ENCODE results near the gene ZEB1. TPM values are rescaled to one million over a fixed set of nuclear protein-coding genes. Genes with fewer than 3 reads are reported as not detected.

The ZEB1 gene
- total and polyA plus RNA-seq, 2 of the 8 experiments (the other 6 are each of a cell fraction or from before 2014, with no cell fraction given), result 0.08 to 0.15 TPM

DNA sequence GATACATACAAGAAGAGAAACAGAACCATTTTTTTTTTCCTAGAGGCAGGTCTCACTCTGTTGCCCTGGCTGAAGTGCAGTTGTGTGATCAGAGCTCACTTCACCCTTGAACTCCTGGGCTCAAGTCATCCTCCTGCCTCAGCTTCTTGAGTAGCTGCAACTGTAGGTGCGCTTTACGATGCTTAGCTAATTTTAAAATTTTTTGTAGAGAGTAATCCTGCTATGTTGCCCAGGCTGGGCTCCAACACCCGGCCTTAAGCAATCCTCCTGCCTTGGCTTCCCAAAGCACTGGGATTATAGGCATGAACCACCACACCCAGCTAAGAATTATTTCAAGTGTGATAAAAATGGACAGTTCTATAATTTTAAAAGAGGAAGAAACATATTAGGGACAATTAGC lies 5.6 kb upstream of the ZEB1 start (continued):
- TF ChIP-seq, protein P1, sequence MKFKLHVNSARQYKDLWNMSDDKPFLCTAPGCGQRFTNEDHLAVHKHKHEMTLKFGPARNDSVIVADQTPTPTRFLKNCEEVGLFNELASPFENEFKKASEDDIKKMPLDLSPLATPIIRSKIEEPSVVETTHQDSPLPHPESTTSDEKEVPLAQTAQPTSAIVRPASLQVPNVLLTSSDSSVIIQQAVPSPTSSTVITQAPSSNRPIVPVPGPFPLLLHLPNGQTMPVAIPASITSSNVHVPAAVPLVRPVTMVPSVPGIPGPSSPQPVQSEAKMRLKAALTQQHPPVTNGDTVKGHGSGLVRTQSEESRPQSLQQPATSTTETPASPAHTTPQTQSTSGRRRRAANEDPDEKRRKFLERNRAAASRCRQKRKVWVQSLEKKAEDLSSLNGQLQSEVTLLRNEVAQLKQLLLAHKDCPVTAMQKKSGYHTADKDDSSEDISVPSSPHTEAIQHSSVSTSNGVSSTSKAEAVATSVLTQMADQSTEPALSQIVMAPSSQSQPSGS (IDR thresholded peaks at IDR 0.05; ENCODE audit: low read length), result no peak
- TF ChIP-seq NANOG (IDR thresholded peaks at IDR 0.05; ENCODE audit: insufficient read depth, low read depth, low read length, poor library complexity, severe bottlenecking), result no peak
- TF ChIP-seq CHD2 (IDR thresholded peaks at IDR 0.05; ENCODE audit: low read length), result no peak
- no peak for TF ChIP-seq TAF7 (optimal IDR thresholded peaks at IDR 0.05; ENCODE audit: borderline replicate concordance, low read depth, low read length)
- TF ChIP-seq KDM5A (IDR thresholded peaks at IDR 0.05; ENCODE audit: low read length), result no peak
- no peak for TF ChIP-seq KDM1A (IDR thresholded peaks at IDR 0.05; ENCODE audit: borderline replicate concordance, low read length)
- TF ChIP-seq SP4 (IDR thresholded peaks at IDR 0.05; ENCODE audit: low read length), result no peak
- TF ChIP-seq ASH2L (IDR thresholded peaks at IDR 0.05; ENCODE audit: low read length), result no peak
- TF ChIP-seq JUN (IDR thresholded peaks at IDR 0.05; ENCODE audit: low read depth, low read length), result no peak
